GM12864 (cell line): ENCODE measurements around the gene AKIRIN1.
"Not testable (repeated sequence)": the region's sequence is repeated elsewhere in the genome, so short reads cannot be mapped to it uniquely, and the experiment has no call there.

Experiments used
- DNase-seq: peaks from one replicate; pipeline ENCODE4 v3.0.0-alpha.2; 2011; ENCODE audit warnings: low read depth
- H3K4me3 ChIP-seq: 2 replicates; pipeline ENCODE4 v1.5.1; 2011; ENCODE audit warnings: mild to moderate bottlenecking, low read depth, low read length, control low read depth
- CTCF ChIP-seq: IDR thresholded peaks from 2 replicates; pipeline ENCODE4 v1.5.1; 2011; ENCODE audit warnings: low read depth, mild to moderate bottlenecking, moderate library complexity, low read length, control low read depth, inconsistent platforms; ENCODE audit errors: missing control alignments

The AKIRIN1 gene

GRCh38 chr1:39016604-39017171, 25.6 kb downstream of the AKIRIN1 start:
- no peak for TF ChIP-seq CTCF
- no peak overlapping the region for H3K4me3 ChIP-seq
- no peak for DNase-seq

GRCh38 chr1:39017266-39017665, 26.2 kb downstream of the AKIRIN1 start:
- H3K4me3 ChIP-seq, result no peak overlapping the region
- no peak for TF ChIP-seq CTCF

GRCh38 chr1:39020494-39020893, 29.4 kb downstream of the AKIRIN1 start:
- DNase-seq, H3K4me3 ChIP-seq: not testable (repeated sequence)

More at GRCh38 chr1:39017266-39017665, 26.2 kb downstream of the AKIRIN1 start:
- DNase-seq, result no peak

- no peak for DNase-seq
- H3K4me3 ChIP-seq, result no peak overlapping the region
- no peak for TF ChIP-seq CTCF
Observed at GRCh38 chr1:39021426-39021825, 30.4 kb downstream of the AKIRIN1 start.

- DNase-seq, result no peak
- H3K4me3 ChIP-seq, result no peak overlapping the region
- no peak for TF ChIP-seq CTCF
Observed at GRCh38 chr1:39023140-39023539, 32.1 kb downstream of the AKIRIN1 start.

- TF ChIP-seq CTCF, result no peak
- peak; percentile 56 for DNase-seq
- H3K4me3 ChIP-seq, result peak within 1 kb of the TSS; percentile 71
Observed at GRCh38 chr1:39026051-39026865, 35.2 kb downstream of the AKIRIN1 start, which contains the start of gene NDUFS5. Gene NDUFS5 (plus strand): TSS chr1:39026350. CDS start chr1:39028725, 2,375 bp downstream.

GRCh38 chr1:39026866-39027507, 35.9 kb downstream of the AKIRIN1 start:
- H3K4me3 ChIP-seq, result peak overlapping the region; percentile 71
- no peak for DNase-seq
- no peak for TF ChIP-seq CTCF
